Eye (tissue), 1 donor: ENCODE measurements around the gene ZSCAN29.
"Not testable (repeated sequence)": the region's sequence is repeated elsewhere in the genome, so short reads cannot be mapped to it uniquely, and the experiment has no call there.

ENCODE experiments used
- DNase-seq: peaks from one replicate; pipeline ENCODE4 v3.0.0-alpha.2; 2015

The ZSCAN29 gene

GRCh38 chr15:43370975-43371974, at the start of gene ZSCAN29, which contains the start of gene TUBGCP4:
Gene ZSCAN29 (minus strand): TSS chr15:43371043. CDS start chr15:43369913, 1,130 bp downstream.
Gene TUBGCP4 (plus strand): TSS chr15:43371101. CDS start chr15:43371355, 254 bp downstream.
- DNase-seq, result peak; percentile 95

- DNase-seq, result no peak
Observed at GRCh38 chr15:43420435-43420834, 49.6 kb upstream of the ZSCAN29 start.

GRCh38 chr15:43414196-43414595, 43.4 kb upstream of the ZSCAN29 start:
- DNase-seq, result no peak

- DNase-seq, result no peak
Observed at GRCh38 chr15:43412096-43412495, 41.3 kb upstream of the ZSCAN29 start.

GRCh38 chr15:43410572-43411214, 39.9 kb upstream of the ZSCAN29 start:
- no peak for DNase-seq

DNA sequence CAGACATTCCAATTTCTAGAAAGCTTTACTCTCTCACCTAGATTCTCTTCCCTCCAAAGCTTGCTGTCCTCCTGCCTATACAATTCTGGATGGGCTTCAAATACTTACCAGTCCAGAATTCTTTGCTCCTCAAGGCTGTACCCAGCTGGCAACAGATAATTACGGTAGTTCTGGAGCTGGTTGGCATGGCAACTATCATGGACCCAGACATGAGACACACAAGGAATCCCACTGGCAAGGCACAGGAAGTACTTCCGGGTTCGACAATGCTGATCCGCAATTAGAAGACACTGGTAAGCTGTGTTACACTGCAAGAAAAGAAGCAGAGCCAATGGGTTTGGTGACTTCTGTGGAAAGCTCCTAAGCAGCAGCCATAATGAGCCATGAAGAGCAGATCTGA, 37.9 kb upstream of the ZSCAN29 start:
- DNase-seq, result no peak

DNA sequence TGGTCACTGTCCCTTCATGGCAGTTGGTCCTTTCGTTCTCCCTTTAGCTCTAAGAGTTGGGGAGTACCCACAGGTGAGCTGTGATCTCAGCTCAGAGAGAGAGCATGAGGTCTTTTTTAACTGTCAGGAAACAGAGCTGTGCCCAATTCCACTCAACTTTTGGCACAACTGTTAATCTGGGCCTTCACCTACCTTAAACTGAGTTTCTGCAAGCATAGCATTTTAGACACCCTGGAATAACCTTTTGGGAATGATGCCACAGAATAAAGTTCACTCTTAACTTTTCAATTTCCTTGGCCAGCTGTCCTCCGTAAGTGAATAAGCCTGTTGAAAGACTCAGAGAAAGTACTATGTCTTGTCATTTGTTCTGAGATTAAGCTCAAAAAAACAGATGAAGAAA, 36.0 kb upstream of the ZSCAN29 start:
- no peak for DNase-seq

- peak; percentile 22 for DNase-seq
Observed at GRCh38 chr15:43406189-43406588, 35.3 kb upstream of the ZSCAN29 start.

- DNase-seq, result no peak
Observed at GRCh38 chr15:43404130-43404529, 33.3 kb upstream of the ZSCAN29 start.

DNA sequence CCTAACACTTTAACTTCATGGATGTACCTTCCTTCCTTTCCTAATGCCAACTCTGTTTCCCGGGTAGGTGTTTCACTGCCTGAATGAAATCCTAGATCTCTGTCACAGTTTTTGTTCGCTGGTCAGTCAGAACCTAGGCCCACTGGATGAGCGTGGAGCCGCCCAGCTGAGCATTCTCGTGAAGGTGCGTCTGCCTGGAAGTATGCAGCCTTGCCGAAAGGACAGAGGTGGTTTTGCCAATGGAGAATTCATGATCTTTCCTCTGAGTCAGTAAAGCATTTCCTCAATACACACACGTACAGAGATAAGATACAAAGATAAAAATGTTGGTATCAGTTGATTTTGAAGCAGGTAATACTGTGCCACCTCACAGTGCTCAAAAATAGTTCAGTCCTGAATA, 32.8 kb upstream of the ZSCAN29 start:
- DNase-seq, result no peak

- DNase-seq, result no peak
Observed at GRCh38 chr15:43402255-43402654, 31.4 kb upstream of the ZSCAN29 start.

GRCh38 chr15:43393592-43393991, 22.7 kb upstream of the ZSCAN29 start:
- not testable (repeated sequence) for DNase-seq

DNA sequence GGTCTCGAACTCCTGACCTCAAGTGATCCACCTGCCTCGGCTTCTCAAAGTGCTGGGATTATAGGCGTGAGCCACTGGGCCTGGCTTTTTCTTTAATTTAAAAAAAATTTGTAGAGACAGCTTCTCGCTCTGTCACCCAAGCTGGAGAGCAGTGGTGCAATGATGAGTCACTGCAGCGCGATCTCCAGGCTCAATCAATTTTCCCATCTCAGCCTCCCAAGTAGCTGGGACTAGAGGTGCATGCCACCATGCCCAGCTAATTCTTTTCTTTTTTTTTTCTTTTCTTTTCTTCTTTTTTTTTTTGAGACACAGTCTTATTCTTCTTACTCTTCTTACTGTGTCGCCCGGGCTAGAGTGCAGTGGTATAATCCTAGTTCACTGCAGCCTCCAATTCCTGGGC, 19.9 kb upstream of the ZSCAN29 start:
- DNase-seq, result no peak

- DNase-seq, result no peak
Observed at GRCh38 chr15:43383070-43383469, 12.2 kb upstream of the ZSCAN29 start.

GRCh38 chr15:43382310-43382709, 11.5 kb upstream of the ZSCAN29 start:
- no peak for DNase-seq

DNA sequence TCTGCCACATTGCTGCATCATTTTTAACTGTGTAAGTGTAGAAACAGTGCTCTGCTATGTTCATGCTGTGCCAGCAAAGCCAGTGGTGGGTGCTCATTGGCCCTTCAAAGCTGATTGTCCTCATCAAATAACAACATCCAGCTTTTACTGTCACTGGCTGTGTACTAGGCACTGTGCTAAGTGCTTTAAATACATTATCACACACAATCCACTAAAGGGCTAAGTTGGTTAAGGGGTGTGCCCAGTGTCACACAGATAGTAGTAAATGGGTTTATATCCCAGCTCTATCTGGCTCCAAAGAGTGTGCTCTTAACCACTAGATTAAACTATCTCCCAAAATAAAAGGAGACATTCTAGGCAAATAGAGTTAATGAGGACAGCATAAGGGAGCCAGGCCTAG, 7.8 kb upstream of the ZSCAN29 start:
- no peak for DNase-seq

DNA sequence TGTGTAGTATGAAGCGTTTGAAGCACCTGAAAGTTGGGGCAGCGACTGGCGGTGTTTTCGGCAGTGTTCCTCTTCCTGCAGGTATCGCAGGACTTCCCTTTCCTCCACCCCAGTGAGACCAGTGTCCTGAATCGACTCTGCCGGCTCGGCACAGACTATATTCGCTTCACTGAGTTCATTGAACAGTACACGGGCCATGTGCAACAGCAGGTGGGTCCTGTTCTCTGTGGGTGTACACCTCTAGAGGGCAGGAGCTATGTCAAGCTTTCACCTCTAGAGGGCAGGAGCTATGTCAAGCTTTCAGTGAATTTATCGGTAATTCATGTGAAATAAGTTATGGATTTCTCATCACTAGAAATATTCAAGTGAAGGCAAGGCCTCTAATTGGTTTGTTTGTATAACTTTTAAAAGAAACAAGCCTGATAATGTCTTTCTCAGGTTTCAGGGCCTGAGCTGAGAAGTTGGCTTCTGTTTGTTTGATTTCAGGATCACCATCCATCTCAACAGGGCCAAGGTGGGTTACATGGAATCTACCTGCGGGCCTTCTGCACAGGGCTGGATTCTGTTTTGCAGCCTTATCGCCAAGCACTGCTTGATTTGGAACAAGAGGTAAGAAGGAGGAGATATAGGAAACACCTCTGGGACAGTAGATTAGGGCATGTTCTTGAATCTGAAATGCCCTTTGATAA, 5.3 kb upstream of the ZSCAN29 start:
- peak; percentile 50 for DNase-seq

DNA sequence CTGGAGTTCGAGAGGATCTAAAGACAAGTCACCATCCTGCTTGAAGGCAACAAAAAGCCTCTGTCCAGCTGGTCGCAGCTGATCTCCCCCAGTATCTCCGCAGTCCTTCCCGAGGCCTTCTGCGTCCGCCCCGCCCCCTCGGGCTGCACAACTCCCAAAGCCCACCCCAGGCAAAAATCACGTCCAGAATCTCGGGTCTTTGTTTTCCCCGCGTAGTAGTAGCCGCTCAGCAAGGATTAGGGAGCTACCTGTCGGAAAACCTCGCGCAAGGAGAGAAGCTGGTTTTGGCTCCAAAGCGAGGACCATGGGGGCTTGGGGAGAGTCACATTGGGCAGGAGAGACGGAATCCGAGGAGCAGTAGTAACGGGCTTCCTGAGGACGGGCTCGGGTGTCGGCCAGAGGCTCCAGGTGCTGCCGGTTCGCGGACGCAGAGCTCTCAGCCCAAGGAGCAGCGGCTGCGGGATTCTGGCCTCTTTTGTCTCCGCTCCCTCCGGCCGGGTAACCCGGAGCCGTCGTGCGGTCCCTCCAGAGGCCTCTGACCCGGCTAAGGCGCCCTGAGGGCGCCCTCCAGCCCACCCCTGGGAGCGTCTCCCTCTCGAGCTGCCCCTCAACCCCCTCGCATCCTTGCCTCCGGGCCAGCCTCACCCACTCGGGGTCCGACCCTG, 401 bp downstream of the ZSCAN29 start:
- peak; percentile 68 for DNase-seq

- peak; percentile 14 for DNase-seq
Observed at GRCh38 chr15:43361313-43361903, 9.4 kb downstream of the ZSCAN29 start.

DNA sequence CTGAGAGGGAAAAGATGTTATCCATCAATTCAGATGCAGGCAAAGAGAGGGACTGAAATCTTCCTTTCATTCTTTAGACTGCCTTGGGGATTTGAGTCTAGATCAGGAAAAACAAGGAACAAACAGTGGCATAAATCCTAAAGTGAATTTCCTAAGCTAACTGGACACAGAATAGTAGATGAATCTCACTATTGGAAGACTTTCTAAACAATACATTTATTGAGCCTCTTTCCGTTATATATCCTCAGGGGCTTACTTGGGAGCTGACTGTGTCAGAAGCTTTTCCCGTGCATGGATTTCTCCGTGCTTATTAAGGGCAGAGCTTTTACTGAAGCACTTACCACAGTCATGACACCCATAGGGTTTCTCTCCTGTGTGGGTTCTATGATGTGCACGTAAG, 10.0 kb downstream of the ZSCAN29 start:
- no peak for DNase-seq

DNA sequence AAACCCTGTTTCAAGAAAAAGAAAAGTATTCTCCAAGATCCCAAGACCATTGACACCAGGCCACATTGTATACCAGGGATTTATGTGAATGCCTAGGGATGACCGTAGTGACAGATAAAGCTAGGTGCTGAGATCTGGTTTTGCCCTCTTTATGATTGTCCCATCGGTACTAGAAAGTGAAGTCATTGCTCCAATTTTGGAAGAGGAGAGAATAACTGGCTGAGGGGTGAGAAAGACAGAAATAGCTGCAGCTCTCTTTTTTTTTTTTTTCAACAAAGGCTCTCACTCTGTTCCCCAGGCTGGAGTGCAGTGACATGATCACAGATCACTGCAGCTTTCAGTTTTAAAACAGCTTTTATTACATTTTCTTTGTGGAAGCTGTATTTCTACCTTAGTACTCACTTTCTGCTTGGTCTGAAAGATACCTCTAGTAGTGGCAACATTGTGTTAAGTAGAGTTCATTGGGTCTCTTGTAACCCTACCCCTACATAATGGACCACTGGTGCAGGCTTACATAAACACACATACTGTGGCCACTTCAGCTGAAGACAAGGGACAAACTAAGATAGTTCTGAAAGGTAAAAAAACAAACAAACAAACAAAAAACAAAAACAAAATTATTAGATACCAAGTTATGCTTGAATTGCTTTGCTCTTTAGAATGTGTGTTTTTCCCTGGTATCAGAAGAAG, 18.0 kb downstream of the ZSCAN29 start:
- DNase-seq, result no peak

GRCh38 chr15:43347114-43347513, 23.7 kb downstream of the ZSCAN29 start:
- no peak for DNase-seq
